Tibial nerve (tissue), 4 donors: ENCODE data around the gene ARHGEF16. TPM values are rescaled to one million over a fixed set of nuclear protein-coding genes. Genes with fewer than 3 reads are reported as not detected.

Experiments
- DNase-seq, 2 donors: peaks; one replicate each; pipeline ENCODE4 v3.0.0-alpha.2; 2019; ENCODE audit warnings: low spot score in 2 of 2
- H3K27ac ChIP-seq, 4 donors: fragments of 200-600 bp; sonication (generic) in 3 of 4; one replicate each; pipeline ENCODE4 v1.5.1; 2017 to 2019; ENCODE audit warnings: mild to moderate bottlenecking in 1 of 4
- H3K27me3 ChIP-seq, 2 donors: fragments of 200-600 bp; sonication (generic) in 1 of 2; one replicate each; pipeline versions ENCODE4 v1.5.1 to v1.6.0; 2017 to 2019
- H3K36me3 ChIP-seq, 3 donors: fragments of 200-600 bp; sonication (generic); one replicate each; pipeline ENCODE4 v1.5.1; 2018 to 2019
- H3K4me1 ChIP-seq, 4 donors: fragments of 200-600 bp; sonication (generic) in 3 of 4; one replicate each; pipeline ENCODE4 v1.5.1; 2017 to 2019
- H3K4me3 ChIP-seq, 4 donors: fragments of 200-600 bp; sonication (generic) in 3 of 4; one replicate each; pipeline ENCODE4 v1.5.1; 2017 to 2019; ENCODE audit warnings: mild to moderate bottlenecking in 1 of 4, moderate library complexity in 1 of 4
- H3K9me3 ChIP-seq, 4 donors: fragments of 200-600 bp; sonication (generic) in 3 of 4; one replicate each; pipeline ENCODE4 v1.5.1; 2017 to 2019
- EP300 ChIP-seq, 2 donors: sonication (generic); formaldehyde crosslinking; IDR thresholded peaks; one replicate each; pipeline ENCODE4 v1.6.1; 2017; ENCODE audit warnings: antibody characterized with exemption in 2 of 2, mild to moderate bottlenecking in 1 of 2
- POLR2A ChIP-seq, 2 donors: fragments of 450-650 bp; IDR thresholded peaks; one replicate each; pipeline ENCODE4 v1.6.1; 2017; ENCODE audit warnings: antibody characterized with exemption in 2 of 2, mild to moderate bottlenecking in 2 of 2, moderate library complexity in 2 of 2
- WGBS, 2 donors: methylation state at CpG; one replicate each; pipeline ENCODE4 v1.1.5; 2018; 5-methylcytosine and 5-hydroxymethylcytosine counted together
- total RNA-seq, 4 donors: library from RNA; depleted of rRNA; stranded (reverse); fragments of >200 nt; gene quantifications; one replicate each; pipeline ENCODE4 v1.1.0, GENCODE V29; 2016
- TF ChIP-seq, protein P1 (sequence below), 5 experiments: fragments of 200-600 bp in 3 of 5; fragments of 450-650 bp in 2 of 5; sonication (generic) in 3 of 5; IDR thresholded peaks; one replicate each; pipeline ENCODE4 v1.5.1; 2016 to 2019; ENCODE audit warnings: antibody characterized with exemption in 5 of 5, mild to moderate bottlenecking in 3 of 5, moderate library complexity in 2 of 5

The ARHGEF16 gene
- total RNA-seq, 4 donors from 2014 or later, result 10.0 to 19.2 (median 17.1) TPM

GRCh38 chr1:3455670-3456448, 1.4 kb downstream of the ARHGEF16 start:
- WGBS, 2 donors, result 79 to 89% methylated on average over 17 to 18 of the region's 18 CpGs
- H3K27me3 ChIP-seq, result peaks cover 0 to 29% of the 10 kb centered on the region in 2 donors

DNA sequence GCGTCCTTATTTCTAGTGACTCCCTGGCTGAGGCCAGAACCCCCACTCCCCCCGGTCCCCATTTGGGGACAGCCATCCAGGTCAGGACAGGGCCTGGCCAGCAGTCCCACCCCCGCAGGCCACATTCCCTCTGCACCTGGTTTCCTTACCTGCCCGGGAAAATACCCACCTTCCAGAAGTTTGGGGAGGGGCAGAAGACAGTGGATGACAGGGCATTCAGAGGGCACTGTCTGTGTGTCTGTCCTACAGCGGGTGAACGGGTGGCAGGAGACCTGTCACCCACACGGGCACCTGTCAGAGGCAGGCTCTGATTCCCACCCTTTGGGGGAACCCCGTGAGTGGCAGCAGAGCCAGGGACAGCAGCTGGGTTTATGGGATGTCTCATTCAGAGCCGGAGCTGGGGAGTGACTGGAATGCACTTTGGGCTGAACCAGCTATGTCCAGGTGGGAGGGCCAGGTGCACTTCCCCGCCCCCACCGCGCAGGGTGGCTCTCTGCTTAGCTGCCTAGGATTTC, 2.0 kb downstream of the ARHGEF16 start:
- Histone ChIP-seq H3K27ac (peak overlapping the region; percentile 83 to 92 (median 84)), H3K4me3 (no peak overlapping the region), H3K36me3 (no peaks in the 10 kb centered on the region), H3K9me3 (no peaks in the 10 kb centered on the region), H3K27me3 (peaks cover 0 to 29% of the 10 kb centered on the region in 2 donors), H3K4me1 (peaks cover 0 to 81% (median 29%) of the 10 kb centered on the region in 4 donors)
- TF ChIP-seq POLR2A (IDR thresholded peaks at IDR 0.05), result no peak
- no peak for TF ChIP-seq EP300 (IDR thresholded peaks at IDR 0.05)
- TF ChIP-seq, protein P1, sequence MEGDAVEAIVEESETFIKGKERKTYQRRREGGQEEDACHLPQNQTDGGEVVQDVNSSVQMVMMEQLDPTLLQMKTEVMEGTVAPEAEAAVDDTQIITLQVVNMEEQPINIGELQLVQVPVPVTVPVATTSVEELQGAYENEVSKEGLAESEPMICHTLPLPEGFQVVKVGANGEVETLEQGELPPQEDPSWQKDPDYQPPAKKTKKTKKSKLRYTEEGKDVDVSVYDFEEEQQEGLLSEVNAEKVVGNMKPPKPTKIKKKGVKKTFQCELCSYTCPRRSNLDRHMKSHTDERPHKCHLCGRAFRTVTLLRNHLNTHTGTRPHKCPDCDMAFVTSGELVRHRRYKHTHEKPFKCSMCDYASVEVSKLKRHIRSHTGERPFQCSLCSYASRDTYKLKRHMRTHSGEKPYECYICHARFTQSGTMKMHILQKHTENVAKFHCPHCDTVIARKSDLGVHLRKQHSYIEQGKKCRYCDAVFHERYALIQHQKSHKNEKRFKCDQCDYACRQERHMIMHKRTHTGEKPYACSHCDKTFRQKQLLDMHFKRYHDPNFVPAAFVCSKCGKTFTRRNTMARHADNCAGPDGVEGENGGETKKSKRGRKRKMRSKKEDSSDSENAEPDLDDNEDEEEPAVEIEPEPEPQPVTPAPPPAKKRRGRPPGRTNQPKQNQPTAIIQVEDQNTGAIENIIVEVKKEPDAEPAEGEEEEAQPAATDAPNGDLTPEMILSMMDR (IDR thresholded peaks at IDR 0.05), result no peak
- WGBS, 2 donors, result 74 to 88% methylated on average over 9 to 11 of the region's 12 CpGs
- no peak for DNase-seq

More at GRCh38 chr1:3455670-3456448, 1.4 kb downstream of the ARHGEF16 start:
- no peak for TF ChIP-seq POLR2A (IDR thresholded peaks at IDR 0.05)
- no peak for TF ChIP-seq EP300 (IDR thresholded peaks at IDR 0.05)
- TF ChIP-seq, protein P1 (IDR thresholded peaks at IDR 0.05), result no peak
- Histone ChIP-seq H3K9me3 (no peaks in the 10 kb centered on the region), H3K27ac (peak overlapping the region; percentile 83 to 92 (median 86)), H3K4me1 (peaks cover 0 to 75% (median 29%) of the 10 kb centered on the region in 4 donors), H3K4me3 (peak overlapping the region in 1 of 4 donors; percentile 73), H3K36me3 (no peaks in the 10 kb centered on the region)
- DNase-seq, result no peak

DNA sequence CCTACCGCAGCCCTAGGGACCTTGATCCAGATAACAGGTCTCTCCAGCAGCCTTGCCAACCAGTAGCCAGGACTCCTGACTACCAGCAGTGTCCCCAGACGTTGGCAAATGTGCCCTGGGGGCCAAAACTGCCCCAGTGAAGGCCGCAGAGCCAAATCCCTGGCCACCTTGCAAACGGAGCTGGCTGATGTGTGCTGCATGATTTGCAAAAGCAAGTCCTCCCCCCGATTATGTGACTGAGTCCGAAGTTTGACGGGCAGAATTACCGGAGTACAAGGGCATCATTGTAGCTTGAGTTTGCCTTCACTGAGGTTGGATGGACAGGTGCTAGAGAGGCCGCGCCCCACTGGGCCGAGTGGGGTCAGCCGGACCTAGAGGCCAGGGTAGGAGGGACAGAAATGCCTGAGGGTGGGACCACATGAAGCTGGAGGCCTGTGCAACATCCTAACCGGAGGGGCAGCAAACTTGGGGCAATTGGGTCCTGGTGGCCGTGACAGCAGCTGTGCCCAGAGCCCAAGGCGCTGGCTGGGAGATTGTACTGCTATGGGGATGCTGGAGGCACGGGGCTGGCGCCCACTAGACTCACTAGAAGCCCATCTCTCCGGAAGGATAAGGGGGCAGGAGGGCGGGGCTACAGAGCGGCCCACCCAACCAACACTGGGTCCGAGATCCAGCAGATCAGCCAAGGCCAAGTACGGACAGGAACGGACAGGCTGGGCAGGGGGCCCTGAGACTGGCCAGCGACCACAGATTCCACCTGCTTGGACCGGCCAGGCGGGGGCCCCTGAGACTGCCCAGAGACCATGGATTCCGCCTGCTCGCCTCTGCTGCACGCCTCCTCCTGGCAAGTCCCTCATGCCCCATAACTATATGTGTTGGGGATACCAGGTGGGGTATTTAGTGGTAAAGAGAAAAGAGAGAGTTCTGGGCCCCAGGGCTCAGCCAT, 2.8 kb downstream of the ARHGEF16 start:
- DNase-seq, result no peak
- no peak for TF ChIP-seq EP300 (IDR thresholded peaks at IDR 0.05)
- TF ChIP-seq, protein P1 (IDR thresholded peaks at IDR 0.05), result no peak
- H3K36me3 ChIP-seq, result no peaks in the 10 kb centered on the region
- H3K27ac ChIP-seq, result peak overlapping the region; percentile 35 to 92 (median 84)
- H3K9me3 ChIP-seq, result no peaks in the 10 kb centered on the region
- H3K4me3 ChIP-seq, result no peak overlapping the region
- peaks cover 0 to 25% of the 10 kb centered on the region in 2 donors for H3K27me3 ChIP-seq
- 74 to 77% methylated on average over 27 to 28 of the region's 29 CpGs for WGBS, 2 donors
- H3K4me1 ChIP-seq, result peaks cover 0 to 87% (median 29%) of the 10 kb centered on the region in 4 donors

- H3K4me3 ChIP-seq, result no peak overlapping the region
- H3K4me1 ChIP-seq, result peaks cover 0 to 82% (median 29%) of the 10 kb centered on the region in 4 donors
- DNase-seq, result no peak
- whole genome bisulfite sequencing, 2 donors, result 52 to 60% methylated on average over 8 to 17 of the region's 18 CpGs
- H3K9me3 ChIP-seq, result no peaks in the 10 kb centered on the region
- H3K36me3 ChIP-seq, result no peaks in the 10 kb centered on the region
- H3K27me3 ChIP-seq, result peaks cover 0 to 20% of the 10 kb centered on the region in 2 donors
- TF ChIP-seq POLR2A (IDR thresholded peaks at IDR 0.05), result no peak
- TF ChIP-seq, protein P1 (IDR thresholded peaks at IDR 0.05), result no peak
- H3K27ac ChIP-seq, result peak overlapping the region; percentile 35 to 92 (median 84)
These were observed 3.7 kb downstream of the ARHGEF16 start for GRCh38 chr1:3457910-3458883.
